Kidney (tissue), 14 donors: ENCODE results near the gene MTF2. TPM values are rescaled to one million over a fixed set of nuclear protein-coding genes. Genes with fewer than 3 reads are reported as not detected.

Experiments used
- DNase-seq, 5 donors: peaks; one replicate each; pipeline ENCODE4 v3.0.0-alpha.2; 2013 to 2020
- FAIRE-seq: peaks from 2 replicates; lab custom pipeline; 2012; peaks lifted over from hg19 to GRCh38; lab: Jason Lieb, UNC
- H3K27ac ChIP-seq, 2 donors: one replicate each; pipeline ENCODE4 v1.7.0; 2013; ENCODE audit warnings: low read depth in 2 of 2, low read length in 2 of 2, inconsistent platforms in 1 of 2
- H3K27me3 ChIP-seq: one replicate; pipeline ENCODE4 v1.7.1; 2013; ENCODE audit warnings: low read length, inconsistent platforms; ENCODE audit not compliant: control insufficient read depth, insufficient read depth
- H3K36me3 ChIP-seq, 3 donors: one replicate each; pipeline versions ENCODE4 v1.7.0 to v1.7.1; 2013; ENCODE audit warnings: low read length in 3 of 3, control low read depth in 1 of 3, inconsistent platforms in 1 of 3; ENCODE audit not compliant: insufficient read depth in 3 of 3, control insufficient read depth in 2 of 3
- H3K4me1 ChIP-seq, 3 donors: one replicate each; pipeline versions ENCODE4 v1.7.0 to v1.7.1; 2013; ENCODE audit warnings: low read length in 3 of 3, inconsistent platforms in 1 of 3, low read depth in 1 of 3; ENCODE audit not compliant: control insufficient read depth in 2 of 3, insufficient read depth in 2 of 3
- H3K4me3 ChIP-seq, 3 donors: one replicate each; pipeline versions ENCODE4 v1.7.0 to v1.8.1; 2013; ENCODE audit warnings: low read length in 3 of 3, control low read depth in 1 of 3, inconsistent platforms in 1 of 3
- H3K9ac ChIP-seq, 3 donors: one replicate each; pipeline versions ENCODE4 v1.7.0 to v1.7.1; 2013; ENCODE audit warnings: low read length in 3 of 3, control low read depth in 1 of 3, inconsistent platforms in 1 of 3
- H3K9me3 ChIP-seq, 3 donors: one replicate each; pipeline versions ENCODE4 v1.7.0 to v1.7.1; 2013; ENCODE audit warnings: low read length in 3 of 3, control low read depth in 1 of 3, inconsistent platforms in 1 of 3; ENCODE audit not compliant: control insufficient read depth in 2 of 3, insufficient read depth in 1 of 3
- CTCF ChIP-seq: IDR thresholded peaks from 3 replicates; pipeline ENCODE4 v1.5.1; 2012; ENCODE audit warnings: mild to moderate bottlenecking, moderate library complexity, borderline replicate concordance; ENCODE audit not compliant: insufficient read depth; ENCODE audit errors: extremely low read depth
- intact Hi-C: fragments of 100-400 bp; cut with DNase I; formaldehyde crosslinking; loops from one replicate; pipeline ENCODE4 v1.11.1; 2022
- polyA plus RNA-seq: library from polyadenylated mRNA; stranded (reverse); fragments of 350-450 nt; fragmentation: Illumina TruSeq; extraction: RNeasy Lipid Tissue Mini Kit (QIAGEN cat#74804); gene quantifications from one replicate; pipeline ENCODE4 v1.2.3, GENCODE V29; 2014; ENCODE audit warnings: low read depth, low replicate concordance; ENCODE audit not compliant: insufficient read depth
- total RNA-seq: library from RNA; stranded (reverse); fragmentation: NEBNext Ultra II Directional; extraction: Animal tissue kit (Norgen Biotek cat#: 25700); gene quantifications from one replicate; pipeline ENCODE4 v1.2.1, GENCODE V29; 2021
- donor health status: control.
- donor health status: control.
- donor health status: control.
- donor health status: control.
- donor health status: control.
- donor health status: DM: yes; HTN: yes; CAD: no.
- donor health status: Normal renal cell carcinoma (clear cell type).

The MTF2 gene
- total and polyA plus RNA-seq, 2 donors from 2014 or later: 8.8 to 30.5 TPM

- H3K4me1 ChIP-seq: peaks cover 0 to 4% (median 0%) of the 10 kb centered on the region in 3 donors
- H3K9ac ChIP-seq: no peak overlapping the region
- DNase-seq: peak in 2 of 5 donors; percentile 32 to 42
- intact Hi-C loops: no loop called here
- FAIRE-seq: peak; percentile 55
- TF ChIP-seq CTCF: peak; percentile 39
- no peaks in the 10 kb centered on the region for H3K27me3 ChIP-seq
- no peak overlapping the region for H3K27ac ChIP-seq
- no peak overlapping the region for H3K4me3 ChIP-seq
- H3K9me3 ChIP-seq: no peaks in the 10 kb centered on the region
- no peaks in the 10 kb centered on the region for H3K36me3 ChIP-seq
Measured at GRCh38 chr1:93061895-93062792, 16.9 kb upstream of the MTF2 start.

- H3K4me1 ChIP-seq: no peaks in the 10 kb centered on the region
- no peaks in the 10 kb centered on the region for H3K36me3 ChIP-seq
- TF ChIP-seq CTCF: no peak
- H3K9ac ChIP-seq: no peak overlapping the region
- no peaks in the 10 kb centered on the region for H3K27me3 ChIP-seq
- H3K27ac ChIP-seq: no peak overlapping the region
- no peak for DNase-seq
- no peak for FAIRE-seq
- H3K4me3 ChIP-seq: no peak overlapping the region
- H3K9me3 ChIP-seq: no peaks in the 10 kb centered on the region
- intact Hi-C loops: no loop called here
Measured at GRCh38 chr1:93076268-93076667, 2.8 kb upstream of the MTF2 start.

GRCh38 chr1:93078203-93078602, 880 bp upstream of the MTF2 start:
- peak overlapping the region in 2 of 3 donors; percentile 77 to 98 for H3K9ac ChIP-seq
- H3K4me1 ChIP-seq: peaks cover 0 to 2% (median 0%) of the 10 kb centered on the region in 3 donors
- TF ChIP-seq CTCF: no peak
- no peak overlapping the region for H3K27ac ChIP-seq
- FAIRE-seq: no peak
- intact Hi-C loops: no loop called here
- DNase-seq: no peak
- H3K9me3 ChIP-seq: no peaks in the 10 kb centered on the region
- peak overlapping the region; percentile 84 to 98 (median 93) for H3K4me3 ChIP-seq
- H3K36me3 ChIP-seq: no peaks in the 10 kb centered on the region
- no peaks in the 10 kb centered on the region for H3K27me3 ChIP-seq
